Measurements from ENCODE around the gene DNASE2B.

- TF ChIP-seq CTCF (conservative IDR thresholded peaks at IDR 0.05) (no peak), EZH2 (IDR thresholded peaks at IDR 0.05; ENCODE audit: low read depth) (no peak)
These were observed 22.0 kb upstream of the DNASE2B start for GRCh38 chr1:84376000-84376910.

Data from PC-9 (cell line).